Neural progenitor cell (in vitro differentiated cells): ENCODE data around the gene TAC4. TPM values are rescaled to one million over a fixed set of nuclear protein-coding genes. Genes with fewer than 3 reads are reported as not detected.

Experiments
- DNase-seq: peaks from one replicate; pipeline ENCODE4 v3.0.0-alpha.2; 2016; ENCODE audit warnings: low spot score
- H2AFZ ChIP-seq: fragments of 200-600 bp; sonication (generic); replicated peaks from 2 replicates; pipeline ENCODE4 v1.6.1; 2016; ENCODE audit warnings: antibody characterized with exemption
- H3F3A ChIP-seq: fragments of 200-600 bp; sonication (generic); 2 replicates; pipeline ENCODE4 v1.6.1; 2016; ENCODE audit warnings: antibody characterized with exemption, low read depth
- H3K27ac ChIP-seq: fragments of 200-600 bp; sonication (generic); 2 replicates; pipeline ENCODE4 v1.5.1; 2016; ENCODE audit warnings: mild to moderate bottlenecking
- H3K27me3 ChIP-seq: fragments of 200-600 bp; sonication (generic); 2 replicates; pipeline ENCODE4 v1.6.1; 2016; ENCODE audit warnings: mild to moderate bottlenecking, moderate library complexity
- H3K36me3 ChIP-seq: fragments of 200-600 bp; sonication (generic); 2 replicates; pipeline ENCODE4 v1.5.1; 2016
- H3K4me1 ChIP-seq: fragments of 200-600 bp; sonication (generic); 2 replicates; pipeline ENCODE4 v1.6.1; 2016; ENCODE audit warnings: mixed run types
- H3K4me2 ChIP-seq: fragments of 200-600 bp; sonication (generic); 2 replicates; pipeline ENCODE4 v1.6.1; 2016
- H3K4me3 ChIP-seq: fragments of 200-600 bp; sonication (generic); 2 replicates; pipeline ENCODE4 v1.5.1; 2016
- H3K79me2 ChIP-seq: fragments of 200-600 bp; sonication (generic); 2 replicates; pipeline ENCODE4 v1.6.1; 2016; ENCODE audit warnings: low read depth
- H3K9ac ChIP-seq: fragments of 200-600 bp; sonication (generic); 2 replicates; pipeline ENCODE4 v1.6.1; 2016
- H3K9me3 ChIP-seq: fragments of 200-600 bp; sonication (generic); 2 replicates; pipeline ENCODE4 v1.5.1; 2016; ENCODE audit warnings: low read depth
- H4K20me1 ChIP-seq: fragments of 200-600 bp; sonication (generic); 2 replicates; pipeline ENCODE4 v1.6.1; 2016; ENCODE audit warnings: low read depth
- H3K27ac Mint-ChIP-seq: 3 replicates; pipeline ENCODE4 v1.8.0; 2021; ENCODE audit warnings: mixed read lengths
- H3K27me3 Mint-ChIP-seq: 2 replicates; pipeline ENCODE4 v1.8.0; 2022; ENCODE audit warnings: low read depth, mild to moderate bottlenecking, inconsistent platforms, moderate library complexity, mixed read lengths; ENCODE audit not compliant: insufficient read depth
- H3K36me3 Mint-ChIP-seq: 3 replicates; pipeline ENCODE4 v1.8.0; 2021; ENCODE audit warnings: mixed read lengths
- H3K4me1 Mint-ChIP-seq: 3 replicates; pipeline ENCODE4 v1.8.0; 2021; ENCODE audit warnings: mixed read lengths
- H3K4me3 Mint-ChIP-seq: 3 replicates; pipeline ENCODE4 v1.8.0; 2021; ENCODE audit warnings: mild to moderate bottlenecking, moderate library complexity, mixed read lengths
- H3K9me3 Mint-ChIP-seq: 3 replicates; pipeline ENCODE4 v1.8.0; 2020; ENCODE audit warnings: mixed read lengths
- EZH2 ChIP-seq: fragments of 200-600 bp; sonication (generic); IDR thresholded peaks from 2 replicates; pipeline ENCODE4 v1.6.1; 2017; ENCODE audit warnings: antibody characterized with exemption, mild to moderate bottlenecking, moderate library complexity
- EZH2phosphoT487 ChIP-seq: fragments of 200-600 bp; sonication (generic); IDR thresholded peaks from 2 replicates; pipeline ENCODE4 v1.6.1; 2017; ENCODE audit warnings: antibody characterized with exemption
- total RNA-seq: library from RNA; depleted of rRNA; stranded (reverse); fragments of >200 nt; gene quantifications from 2 replicates; pipeline ENCODE4 v1.2.3, GENCODE V29; 2015; ENCODE audit warnings: low replicate concordance
- TF ChIP-seq, protein P1 (sequence below): fragments of 200-600 bp; sonication (generic); IDR thresholded peaks from 2 replicates; pipeline ENCODE4 v1.5.1; 2017; ENCODE audit warnings: antibody characterized with exemption, mild to moderate bottlenecking

Gene TAC4
- total RNA-seq, 1 donor from 2014 or later, result not detected

DNA sequence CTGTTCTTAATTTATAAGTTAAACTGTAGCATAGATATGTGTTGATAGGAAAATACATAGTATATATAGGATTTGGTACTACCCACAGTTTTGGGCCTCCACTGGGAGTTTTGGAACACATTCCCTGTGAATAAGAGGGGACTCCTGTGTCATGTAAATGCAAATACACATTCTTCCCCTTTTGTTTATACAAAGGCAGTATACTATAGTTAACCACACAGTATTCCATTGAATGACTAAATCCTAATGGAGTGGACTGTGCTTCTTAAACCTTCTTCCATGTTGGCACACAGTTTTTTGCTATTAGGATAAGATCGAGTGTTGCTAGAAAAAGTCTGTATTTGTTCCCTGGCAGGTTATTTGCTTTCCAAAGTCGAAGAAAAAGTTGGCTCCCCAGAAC lies 22.2 kb downstream of the TAC4 start:
- TF ChIP-seq EZH2phosphoT487, result no peak
- TF ChIP-seq EZH2, result no peak
- TF ChIP-seq, protein P1, sequence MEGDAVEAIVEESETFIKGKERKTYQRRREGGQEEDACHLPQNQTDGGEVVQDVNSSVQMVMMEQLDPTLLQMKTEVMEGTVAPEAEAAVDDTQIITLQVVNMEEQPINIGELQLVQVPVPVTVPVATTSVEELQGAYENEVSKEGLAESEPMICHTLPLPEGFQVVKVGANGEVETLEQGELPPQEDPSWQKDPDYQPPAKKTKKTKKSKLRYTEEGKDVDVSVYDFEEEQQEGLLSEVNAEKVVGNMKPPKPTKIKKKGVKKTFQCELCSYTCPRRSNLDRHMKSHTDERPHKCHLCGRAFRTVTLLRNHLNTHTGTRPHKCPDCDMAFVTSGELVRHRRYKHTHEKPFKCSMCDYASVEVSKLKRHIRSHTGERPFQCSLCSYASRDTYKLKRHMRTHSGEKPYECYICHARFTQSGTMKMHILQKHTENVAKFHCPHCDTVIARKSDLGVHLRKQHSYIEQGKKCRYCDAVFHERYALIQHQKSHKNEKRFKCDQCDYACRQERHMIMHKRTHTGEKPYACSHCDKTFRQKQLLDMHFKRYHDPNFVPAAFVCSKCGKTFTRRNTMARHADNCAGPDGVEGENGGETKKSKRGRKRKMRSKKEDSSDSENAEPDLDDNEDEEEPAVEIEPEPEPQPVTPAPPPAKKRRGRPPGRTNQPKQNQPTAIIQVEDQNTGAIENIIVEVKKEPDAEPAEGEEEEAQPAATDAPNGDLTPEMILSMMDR, result no peak
- Histone ChIP-seq H3K4me3 (no peak overlapping the region), H3F3A (no peaks in the 10 kb centered on the region), H3K4me2 (no peak overlapping the region), H3K9ac (no peak overlapping the region), H3K9me3 (no peaks in the 10 kb centered on the region), H3K36me3 (peaks cover 11% of the 10 kb centered on the region), H3K27me3 (no peaks in the 10 kb centered on the region), H2AFZ (no peak overlapping the region), H3K79me2 (peaks cover 6% of the 10 kb centered on the region), H4K20me1 (no peaks in the 10 kb centered on the region), H3K27ac (no peak overlapping the region), H3K4me1 (peaks cover 3% of the 10 kb centered on the region)
- H3K36me3 Mint-ChIP-seq, result peaks cover 38% of the 10 kb centered on the region
- no peaks in the 10 kb centered on the region for H3K9me3 Mint-ChIP-seq
- peaks cover 3% of the 10 kb centered on the region for H3K27me3 Mint-ChIP-seq
- peaks cover 6% of the 10 kb centered on the region for H3K4me1 Mint-ChIP-seq
- no peak for DNase-seq
- H3K27ac Mint-ChIP-seq, result no peak overlapping the region
- no peak overlapping the region for H3K4me3 Mint-ChIP-seq

DNA sequence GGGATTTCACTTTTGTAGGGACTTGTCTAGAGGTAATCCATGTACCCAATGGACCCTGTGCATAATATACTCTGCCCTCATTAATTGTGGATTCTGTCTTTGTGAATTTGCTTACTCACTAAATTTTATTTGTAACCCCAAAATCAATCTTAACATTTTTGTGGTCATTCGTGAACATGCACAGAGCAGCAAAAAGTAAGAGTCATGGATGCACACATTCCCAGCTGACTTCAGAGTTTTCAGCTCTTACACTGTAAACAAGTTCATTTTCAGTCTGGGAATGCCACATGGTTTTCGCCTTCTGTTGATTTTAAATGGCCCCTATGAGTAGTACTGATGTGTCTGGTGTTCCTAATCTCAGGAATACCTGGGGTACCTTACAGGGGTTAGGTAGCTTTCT lies 24.3 kb downstream of the TAC4 start:
- H3K27ac ChIP-seq, result no peak overlapping the region
- Mint-ChIP-seq H3K27ac (no peak overlapping the region), H3K27me3 (peaks cover 3% of the 10 kb centered on the region), H3K36me3 (peaks cover 39% of the 10 kb centered on the region), H3K9me3 (no peaks in the 10 kb centered on the region), H3K4me3 (no peak overlapping the region), H3K4me1 (peaks cover 10% of the 10 kb centered on the region)
- H2AFZ ChIP-seq, result no peak overlapping the region
- H3K4me2 ChIP-seq, result no peak overlapping the region
- peaks cover 18% of the 10 kb centered on the region for H3K36me3 ChIP-seq
- no peaks in the 10 kb centered on the region for H3K27me3 ChIP-seq
- TF ChIP-seq EZH2, result no peak
- TF ChIP-seq EZH2phosphoT487, result no peak
- TF ChIP-seq, protein P1, result no peak
- no peak overlapping the region for H3K9ac ChIP-seq
- no peaks in the 10 kb centered on the region for H3K9me3 ChIP-seq
- no peak overlapping the region for H3K4me3 ChIP-seq
- peaks cover 9% of the 10 kb centered on the region for H3K4me1 ChIP-seq
- peaks cover 6% of the 10 kb centered on the region for H3F3A ChIP-seq
- DNase-seq, result no peak
- H3K79me2 ChIP-seq, result peaks cover 26% of the 10 kb centered on the region
- H4K20me1 ChIP-seq, result peaks cover 5% of the 10 kb centered on the region

DNA sequence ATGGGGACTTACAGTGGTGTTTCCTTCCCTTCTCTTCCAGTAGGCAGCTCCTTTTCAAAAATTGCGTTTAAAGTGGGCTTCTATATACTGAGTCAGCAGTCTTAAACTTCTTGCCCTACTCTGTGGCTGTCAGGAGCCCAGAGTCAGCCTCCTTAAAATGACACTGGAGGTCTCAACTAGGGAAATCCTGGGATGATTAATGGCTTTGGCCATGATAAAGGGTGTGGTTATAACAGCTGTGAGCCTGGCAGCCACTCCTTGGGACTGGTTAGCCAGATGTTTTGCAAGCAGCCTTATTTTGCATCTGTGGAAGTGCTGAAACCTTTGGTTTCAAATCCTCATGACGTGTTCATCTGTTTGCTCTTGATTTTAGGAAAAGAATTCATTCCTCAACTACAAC lies 25.0 kb downstream of the TAC4 start:
- Mint-ChIP-seq H3K4me1 (peaks cover 10% of the 10 kb centered on the region), H3K27ac (no peak overlapping the region), H3K36me3 (peaks cover 35% of the 10 kb centered on the region), H3K4me3 (no peak overlapping the region), H3K27me3 (peaks cover 3% of the 10 kb centered on the region), H3K9me3 (no peaks in the 10 kb centered on the region)
- TF ChIP-seq EZH2, result no peak
- no peak for TF ChIP-seq EZH2phosphoT487
- TF ChIP-seq, protein P1, result no peak
- Histone ChIP-seq H3K27ac (no peak overlapping the region), H3K4me1 (peaks cover 9% of the 10 kb centered on the region), H3K4me3 (no peak overlapping the region), H3K4me2 (no peak overlapping the region), H3K79me2 (peaks cover 34% of the 10 kb centered on the region), H3K9me3 (no peaks in the 10 kb centered on the region), H4K20me1 (peaks cover 5% of the 10 kb centered on the region), H2AFZ (no peak overlapping the region), H3K27me3 (no peaks in the 10 kb centered on the region), H3K9ac (no peak overlapping the region), H3K36me3 (peaks cover 25% of the 10 kb centered on the region), H3F3A (peaks cover 6% of the 10 kb centered on the region)
- DNase-seq, result no peak

DNA sequence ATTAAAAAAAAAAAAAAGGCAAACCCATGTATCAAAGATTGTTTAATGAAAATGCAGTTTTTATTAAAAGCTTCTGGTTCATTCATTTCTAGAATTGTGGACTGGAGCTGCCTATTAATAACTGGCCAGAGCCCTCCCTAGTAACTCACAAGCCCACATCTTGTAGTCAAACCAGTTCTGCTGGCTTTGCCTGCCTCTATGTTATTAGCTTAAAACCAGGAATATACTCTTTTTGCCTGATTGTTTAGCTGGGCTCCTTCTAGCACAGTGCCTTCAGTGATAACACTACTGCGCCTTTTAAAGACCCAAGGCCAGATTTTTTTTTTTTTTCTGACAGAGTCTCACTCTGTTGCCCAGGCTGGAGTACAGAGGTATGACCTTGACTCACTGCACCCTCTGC lies 26.0 kb downstream of the TAC4 start:
- no peak overlapping the region for H3K27ac Mint-ChIP-seq
- DNase-seq, result no peak

More for the DNA sequence above, 26.0 kb downstream of the TAC4 start:
- Histone ChIP-seq H3K9me3 (no peaks in the 10 kb centered on the region), H3K4me2 (no peak overlapping the region), H4K20me1 (peaks cover 5% of the 10 kb centered on the region), H3K4me3 (no peak overlapping the region), H2AFZ (no peak overlapping the region), H3K9ac (no peak overlapping the region), H3K36me3 (peaks cover 27% of the 10 kb centered on the region), H3K27me3 (no peaks in the 10 kb centered on the region), H3F3A (peaks cover 8% of the 10 kb centered on the region), H3K4me1 (peaks cover 17% of the 10 kb centered on the region), H3K27ac (no peak overlapping the region), H3K79me2 (peaks cover 43% of the 10 kb centered on the region)
- no peak for TF ChIP-seq EZH2phosphoT487
- H3K4me3 Mint-ChIP-seq, result no peak overlapping the region
- H3K36me3 Mint-ChIP-seq, result peaks cover 35% of the 10 kb centered on the region
- H3K27me3 Mint-ChIP-seq, result peaks cover 3% of the 10 kb centered on the region
- H3K4me1 Mint-ChIP-seq, result peaks cover 13% of the 10 kb centered on the region
- no peaks in the 10 kb centered on the region for H3K9me3 Mint-ChIP-seq
